PC-3 (cell line): ENCODE results near the gene FGF12. TPM values are rescaled to one million over a fixed set of nuclear protein-coding genes. Genes with fewer than 3 reads are reported as not detected.

Experiments
- ATAC-seq: fragments of 200-7000 bp; cut with Tn5 transposase; 2 replicates; pipeline ENCODE4 v1.9.1; 2020; ENCODE audit warnings: mild to moderate bottlenecking, moderate library complexity
- BruUV-seq: library from RNA; stranded (reverse); fragments of 400-500 nt; replicated peaks from 2 replicates; lab custom pipeline; 2021; lab: Mats Ljungman, UMichigan
- CTCF ChIA-PET: fragments of 300-600 bp; sonication (Branson Sonifier 250); formaldehyde crosslinking; loops from one replicate; lab custom pipeline; 2022; ENCODE audit warnings: antibody characterized with exemption; lab: Charles Lee
- POLR2A ChIA-PET: fragments of 300-600 bp; sonication (Branson Sonifier 250); formaldehyde crosslinking; loops from one replicate; lab custom pipeline; 2022; ENCODE audit warnings: antibody characterized with exemption; ENCODE audit not compliant: unreplicated experiment; lab: Charles Lee
- DNase-seq: peaks from one replicate; pipeline ENCODE4 v3.0.0-alpha.2; 2015
- H2AFZ ChIP-seq: fragments of 300-600 bp; sonication (generic); 2 replicates; pipeline ENCODE4 v1.6.0; 2016; ENCODE audit warnings: antibody characterized with exemption, low read length
- H3F3A ChIP-seq: fragments of 300-600 bp; sonication (generic); one replicate; pipeline ENCODE4 v1.6.0; 2017; ENCODE audit warnings: antibody characterized with exemption, low read length, control low read depth, mild to moderate bottlenecking; ENCODE audit not compliant: unreplicated experiment
- H3K27ac ChIP-seq: fragments of 300-600 bp; sonication (generic); 2 replicates; pipeline ENCODE4 v1.5.1; 2016; ENCODE audit warnings: mild to moderate bottlenecking, low read length
- H3K27me3 ChIP-seq: fragments of 300-600 bp; sonication (generic); 2 replicates; pipeline ENCODE4 v1.6.1; 2016; ENCODE audit warnings: low read length, mixed read lengths
- H3K36me3 ChIP-seq: fragments of 300-600 bp; sonication (generic); 2 replicates; pipeline ENCODE4 v1.6.1; 2016; ENCODE audit warnings: low read depth, mixed run types, low read length, mixed read lengths
- H3K4me1 ChIP-seq: fragments of 300-600 bp; sonication (generic); 2 replicates; pipeline ENCODE4 v1.5.1; 2016; ENCODE audit warnings: low read length; ENCODE audit not compliant: insufficient read depth
- H3K4me2 ChIP-seq: fragments of 300-600 bp; sonication (generic); 2 replicates; pipeline ENCODE4 v1.6.0; 2016; ENCODE audit warnings: low read length
- H3K4me3 ChIP-seq: fragments of 300-600 bp; sonication (generic); 2 replicates; pipeline ENCODE4 v1.5.1; 2016; ENCODE audit warnings: mild to moderate bottlenecking, low read length, mixed read lengths
- H3K79me2 ChIP-seq: fragments of 300-600 bp; sonication (generic); 2 replicates; pipeline ENCODE4 v1.6.1; 2017; ENCODE audit warnings: low read length, mixed read lengths
- H3K9ac ChIP-seq: fragments of 300-600 bp; sonication (generic); 2 replicates; pipeline ENCODE4 v1.6.0; 2016; ENCODE audit warnings: mild to moderate bottlenecking, low read length
- H3K9me2 ChIP-seq: fragments of 300-600 bp; sonication (generic); replicated peaks from 2 replicates; pipeline ENCODE4 v1.6.1; 2016; ENCODE audit warnings: mixed run types, low read length, mixed read lengths
- H3K9me3 ChIP-seq: fragments of 300-600 bp; sonication (generic); 2 replicates; pipeline ENCODE4 v1.6.1; 2016; ENCODE audit warnings: low read length, mixed read lengths
- H4K20me1 ChIP-seq: fragments of 300-600 bp; sonication (generic); 2 replicates; pipeline ENCODE4 v1.6.1; 2016; ENCODE audit warnings: low read length, mixed read lengths
- CTCF ChIP-seq: fragments of 300-600 bp; sonication (generic); conservative IDR thresholded peaks from 2 replicates; pipeline ENCODE4 v1.5.1; 2017; ENCODE audit warnings: antibody characterized with exemption, low read depth, mild to moderate bottlenecking, low read length
- EZH2 ChIP-seq: fragments of 300-600 bp; sonication (generic); IDR thresholded peaks from one replicate; pipeline ENCODE4 v1.6.1; 2017; ENCODE audit warnings: antibody characterized with exemption, mild to moderate bottlenecking, low read length; ENCODE audit not compliant: unreplicated experiment
- EZH2phosphoT487 ChIP-seq: fragments of 300-600 bp; sonication (generic); IDR thresholded peaks from 2 replicates; pipeline ENCODE4 v1.6.1; 2018; ENCODE audit warnings: mild to moderate bottlenecking, antibody characterized with exemption, low read length, borderline replicate concordance
- intact Hi-C: fragments of 100-400 bp; cut with micrococcal nuclease; formaldehyde crosslinking; loops from 2 replicates; pipeline ENCODE4 v1.9.0; 2023
- total RNA-seq: library from RNA; depleted of rRNA; stranded (reverse); fragments of >200 nt; gene quantifications from 2 replicates; pipeline ENCODE4 v1.2.3, GENCODE V29; 2014

The FGF12 gene
- total RNA-seq, 1 experiment from 2014 or later = not detected

DNA sequence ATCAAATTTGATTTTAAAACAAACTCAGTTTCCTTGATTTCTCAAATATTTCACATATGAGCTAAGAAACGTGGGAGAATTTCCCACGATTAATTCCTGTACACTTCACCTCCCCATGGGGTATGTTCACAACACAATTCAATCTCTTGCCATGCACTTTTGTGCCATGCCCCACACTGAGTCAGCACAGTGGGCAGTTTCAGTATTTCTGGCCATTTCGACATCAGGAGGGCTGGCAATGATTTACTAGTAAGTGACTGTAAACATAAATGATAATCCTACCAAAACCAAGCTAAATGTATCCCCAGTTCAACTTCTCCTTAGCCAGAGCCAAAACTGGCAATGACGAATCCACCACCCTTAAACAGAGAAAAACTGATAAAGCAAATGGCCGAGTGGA, 293.6 kb downstream of the FGF12 start:
- Histone ChIP-seq H3K9me2 (no peaks in the 10 kb centered on the region), H2AFZ (no peak overlapping the region), H4K20me1 (no peaks in the 10 kb centered on the region), H3K4me2 (no peak overlapping the region), H3K4me3 (no peak overlapping the region), H3K4me1 (no peaks in the 10 kb centered on the region), H3F3A (no peaks in the 10 kb centered on the region), H3K27ac (no peak overlapping the region), H3K9me3 (no peaks in the 10 kb centered on the region), H3K79me2 (no peaks in the 10 kb centered on the region), H3K36me3 (no peaks in the 10 kb centered on the region), H3K9ac (no peak overlapping the region), H3K27me3 (peaks cover 67% of the 10 kb centered on the region)
- no TSS peak for BruUV-seq
- DNase-seq (no peak), ATAC-seq (no peak)
- ChIA-PET POLR2A (no interaction called here), CTCF (interaction anchor here (0.8 kb wide), 1 partner anchor 10 kb away, joined by 3 read pairs; no protein-coding TSS in a partner anchor)
- intact Hi-C loops = no loop called here
- TF ChIP-seq CTCF = no peak

DNA sequence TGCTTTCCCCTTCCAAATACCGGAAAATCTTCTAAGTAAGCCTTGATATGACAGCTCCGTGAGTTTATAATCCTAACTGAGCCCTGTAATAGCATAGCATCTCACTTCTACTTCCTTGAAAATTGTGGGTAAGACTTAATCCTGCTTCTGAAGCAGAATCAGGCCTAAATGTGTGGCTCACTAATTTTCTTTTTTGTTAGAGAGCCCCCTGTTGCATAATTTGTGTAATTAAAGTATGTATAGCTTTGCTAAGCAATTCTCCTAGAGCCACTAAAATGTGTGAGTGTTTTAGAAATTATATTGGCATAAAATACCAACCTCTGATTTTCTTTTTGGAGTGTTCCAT, 304.4 kb downstream of the FGF12 start:
- no peak overlapping the region for H3K27ac ChIP-seq
- no peaks in the 10 kb centered on the region for H3K4me1 ChIP-seq
- H3K9me2 ChIP-seq = no peaks in the 10 kb centered on the region
- H3K27me3 ChIP-seq = peaks cover 14% of the 10 kb centered on the region; the same call in 1 of the 2 replicates
- no peaks in the 10 kb centered on the region for H3K79me2 ChIP-seq
- no peak for TF ChIP-seq EZH2phosphoT487
- TF ChIP-seq CTCF = peak; percentile 47
- no peak for TF ChIP-seq EZH2
- H3K9me3 ChIP-seq = no peaks in the 10 kb centered on the region
- no peak overlapping the region for H3K4me2 ChIP-seq
- POLR2A ChIA-PET = no interaction called here
- intact Hi-C loops = no loop called here
- DNase-seq = no peak
- CTCF ChIA-PET = interaction anchor here (0.6 kb wide), 1 partner anchor 236 kb away, joined by 4 read pairs; no protein-coding TSS in a partner anchor
- H3K36me3 ChIP-seq = no peaks in the 10 kb centered on the region
- H3K4me3 ChIP-seq = no peak overlapping the region
- no peaks in the 10 kb centered on the region for H3F3A ChIP-seq
- no peak overlapping the region for H2AFZ ChIP-seq
- H3K9ac ChIP-seq = no peak overlapping the region
- H4K20me1 ChIP-seq = no peaks in the 10 kb centered on the region
- peak; percentile 27; the same call in 1 of the 2 replicates for ATAC-seq
- BruUV-seq = no TSS peak

DNA sequence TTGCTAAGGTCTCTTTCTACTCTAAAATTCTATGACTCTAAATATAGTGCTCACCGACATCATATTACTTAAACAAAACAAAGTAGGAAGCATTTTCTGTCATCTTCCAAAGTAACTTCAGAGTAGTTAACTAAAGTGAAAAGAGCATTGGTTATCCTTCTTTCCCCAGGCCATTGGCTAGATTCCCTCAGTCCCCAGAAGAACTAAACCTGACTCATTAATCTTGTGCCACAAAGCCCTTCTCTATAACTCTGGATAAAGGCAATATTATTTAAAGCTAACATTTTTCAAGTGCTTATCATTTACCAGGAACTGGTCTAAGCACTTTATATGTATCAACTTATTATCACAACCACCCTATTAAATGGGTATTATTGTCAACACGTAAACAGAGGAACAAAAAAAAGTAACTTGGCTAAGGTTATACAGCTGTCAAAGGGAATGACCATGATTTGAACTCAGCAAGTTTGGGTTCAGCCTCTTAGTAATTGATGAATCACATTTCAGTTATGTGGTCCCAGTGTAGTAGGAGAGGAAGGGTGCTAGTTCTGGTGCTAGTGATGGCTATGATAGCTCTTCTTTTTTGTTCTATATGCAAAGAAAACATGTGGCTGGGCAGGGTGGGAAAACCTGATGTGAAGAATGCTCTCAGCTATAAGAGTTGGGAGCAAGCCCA, 304.9 kb downstream of the FGF12 start:
- Histone ChIP-seq H3K4me2 (no peak overlapping the region), H4K20me1 (no peaks in the 10 kb centered on the region), H3K9me3 (no peaks in the 10 kb centered on the region), H3K9ac (no peak overlapping the region), H3K9me2 (no peaks in the 10 kb centered on the region), H3K27me3 (0 out of 2 replicates have a peak, but pooled peaks cover 10% of the 10 kb centered on the region), H3K27ac (no peak overlapping the region), H2AFZ (no peak overlapping the region), H3K79me2 (no peaks in the 10 kb centered on the region), H3K4me1 (no peaks in the 10 kb centered on the region), H3F3A (no peaks in the 10 kb centered on the region), H3K36me3 (no peaks in the 10 kb centered on the region), H3K4me3 (no peak overlapping the region)
- intact Hi-C loops = no loop called here
- BruUV-seq = no TSS peak
- POLR2A ChIA-PET = no interaction called here
- CTCF ChIA-PET = interaction anchor here (0.6 kb wide), 1 partner anchor 236 kb away, joined by 4 read pairs; no protein-coding TSS in a partner anchor
- TF ChIP-seq EZH2 (no peak), CTCF (no peak), EZH2phosphoT487 (no peak)
- ATAC-seq = peak; percentile 35; the same call in 1 of the 2 replicates
- peak; percentile 19 for DNase-seq
